Measurements from ENCODE around the gene RRM1.
"Not testable (repeated sequence)": the region's sequence is repeated elsewhere in the genome, so short reads cannot be mapped to it uniquely, and the experiment has no call there.

The RRM1 gene

GRCh38 chr11:4118107-4118506 is 23.5 kb downstream of the RRM1 start:
- in situ Hi-C loops (cut with HindIII; ENCODE audit: low sequenced_read_pairs), result no loop called here
- no peak for TF ChIP-seq CTCF (IDR thresholded peaks at IDR 0.05; ENCODE audit: low read depth, low read length, missing control alignments)
- no peak for DNase-seq (ENCODE audit: low read depth)
- H3K4me3 ChIP-seq (ENCODE audit: low read depth, low read length), result no peak overlapping the region

GRCh38 chr11:4123218-4123617 is 28.6 kb downstream of the RRM1 start:
- no peak overlapping the region for H3K4me3 ChIP-seq (ENCODE audit: low read depth, low read length)
- DNase-seq (ENCODE audit: low read depth), result no peak
- TF ChIP-seq CTCF (IDR thresholded peaks at IDR 0.05; ENCODE audit: low read depth, low read length, missing control alignments), result no peak
- in situ Hi-C loops (cut with HindIII; ENCODE audit: low sequenced_read_pairs), result no loop called here

- in situ Hi-C loops (cut with HindIII; ENCODE audit: low sequenced_read_pairs), result no loop called here
- H3K4me3 ChIP-seq (ENCODE audit: low read depth, low read length), result no peak overlapping the region
- no peak for TF ChIP-seq CTCF (IDR thresholded peaks at IDR 0.05; ENCODE audit: low read depth, low read length, missing control alignments)
- no peak for DNase-seq (ENCODE audit: low read depth)
Measured at GRCh38 chr11:4125141-4125540, 30.5 kb downstream of the RRM1 start.

GRCh38 chr11:4127357-4127756 is 32.8 kb downstream of the RRM1 start:
- no peak for DNase-seq (ENCODE audit: low read depth)
- no peak for TF ChIP-seq CTCF (IDR thresholded peaks at IDR 0.05; ENCODE audit: low read depth, low read length, missing control alignments)
- no peak overlapping the region for H3K4me3 ChIP-seq (ENCODE audit: low read depth, low read length)
- in situ Hi-C loops (cut with HindIII; ENCODE audit: low sequenced_read_pairs), result no loop called here

- in situ Hi-C loops (cut with HindIII; ENCODE audit: low sequenced_read_pairs); DNase-seq (ENCODE audit: low read depth); H3K4me3 ChIP-seq (ENCODE audit: low read depth, low read length): not testable (repeated sequence)
Measured at GRCh38 chr11:4130219-4130618, 35.6 kb downstream of the RRM1 start.

- DNase-seq (ENCODE audit: low read depth), result peak; percentile 12
- TF ChIP-seq CTCF (IDR thresholded peaks at IDR 0.05; ENCODE audit: low read depth, low read length, missing control alignments), result no peak
Measured at GRCh38 chr11:4134806-4135205, 40.2 kb downstream of the RRM1 start.

GRCh38 chr11:4138497-4138896 is 43.9 kb downstream of the RRM1 start:
- in situ Hi-C loops (cut with HindIII; ENCODE audit: low sequenced_read_pairs), result no loop called here
- no peak overlapping the region for H3K4me3 ChIP-seq (ENCODE audit: low read depth, low read length)
- TF ChIP-seq CTCF (IDR thresholded peaks at IDR 0.05; ENCODE audit: low read depth, low read length, missing control alignments), result no peak
- DNase-seq (ENCODE audit: low read depth), result no peak

More at GRCh38 chr11:4134806-4135205, 40.2 kb downstream of the RRM1 start:
- H3K4me3 ChIP-seq (ENCODE audit: low read depth, low read length), result no peak overlapping the region
- in situ Hi-C loops (cut with HindIII; ENCODE audit: low sequenced_read_pairs), result no loop called here
